ENCODE results near the gene RAD51AP2.
A peak's percentile ranks its signal among the peaks of the same experiment; 100 is the strongest.
"Not testable (repeated sequence)": the region's sequence is repeated elsewhere in the genome, so short reads cannot be mapped to it uniquely, and the experiment has no call there.

RAD51AP2 gene

DNA sequence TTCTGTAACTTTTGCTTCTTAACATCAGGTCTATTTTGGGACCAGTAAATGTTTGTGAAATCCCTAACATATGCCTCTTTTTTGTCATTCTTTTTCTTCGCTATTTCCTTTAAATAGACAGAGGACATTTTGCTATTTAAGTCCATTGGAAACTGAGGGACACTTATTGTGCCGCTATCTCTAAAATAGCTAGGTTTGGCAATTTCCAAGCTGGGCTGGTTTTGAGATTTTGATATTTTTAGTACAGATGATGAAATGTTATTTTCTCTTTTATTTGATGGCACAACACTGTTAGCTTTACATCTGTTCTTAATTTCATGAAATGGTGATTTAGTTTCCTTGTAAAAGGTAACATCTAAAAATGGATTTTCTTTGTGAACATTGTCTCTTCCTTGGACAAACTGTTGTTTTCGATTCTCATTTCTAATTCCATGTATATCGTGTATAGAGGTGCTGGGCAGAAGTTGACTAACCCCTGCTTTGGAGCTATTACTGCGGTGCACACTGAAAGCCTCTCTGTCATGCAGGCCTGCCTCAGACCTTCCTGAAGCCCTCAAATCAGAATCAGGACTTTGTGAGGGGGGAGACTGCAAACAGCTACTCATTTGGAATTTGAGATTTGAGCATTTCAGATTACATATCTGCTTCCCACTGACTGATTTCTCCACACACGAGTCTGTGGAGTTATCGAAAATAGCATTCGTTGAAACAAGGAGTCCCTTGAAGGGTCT, 594 bp downstream of the RAD51AP2 start:
- no peak for DNase-seq (ENCODE audit: low spot score)

GRCh38 chr2:17515652-17516051, 2.6 kb downstream of the RAD51AP2 start:
- H3K27ac ChIP-seq, result no peak overlapping the region
- H3K4me3 ChIP-seq, result no peak overlapping the region
- TF ChIP-seq CTCF (IDR thresholded peaks at IDR 0.05), result no peak
- DNase-seq (ENCODE audit: low spot score), result no peak

More for the DNA sequence above, 594 bp downstream of the RAD51AP2 start:
- H3K27ac ChIP-seq, result peak overlapping the region; percentile 49
- no peak for TF ChIP-seq CTCF (IDR thresholded peaks at IDR 0.05)
- peak overlapping the region; percentile 66 for H3K4me3 ChIP-seq

DNA sequence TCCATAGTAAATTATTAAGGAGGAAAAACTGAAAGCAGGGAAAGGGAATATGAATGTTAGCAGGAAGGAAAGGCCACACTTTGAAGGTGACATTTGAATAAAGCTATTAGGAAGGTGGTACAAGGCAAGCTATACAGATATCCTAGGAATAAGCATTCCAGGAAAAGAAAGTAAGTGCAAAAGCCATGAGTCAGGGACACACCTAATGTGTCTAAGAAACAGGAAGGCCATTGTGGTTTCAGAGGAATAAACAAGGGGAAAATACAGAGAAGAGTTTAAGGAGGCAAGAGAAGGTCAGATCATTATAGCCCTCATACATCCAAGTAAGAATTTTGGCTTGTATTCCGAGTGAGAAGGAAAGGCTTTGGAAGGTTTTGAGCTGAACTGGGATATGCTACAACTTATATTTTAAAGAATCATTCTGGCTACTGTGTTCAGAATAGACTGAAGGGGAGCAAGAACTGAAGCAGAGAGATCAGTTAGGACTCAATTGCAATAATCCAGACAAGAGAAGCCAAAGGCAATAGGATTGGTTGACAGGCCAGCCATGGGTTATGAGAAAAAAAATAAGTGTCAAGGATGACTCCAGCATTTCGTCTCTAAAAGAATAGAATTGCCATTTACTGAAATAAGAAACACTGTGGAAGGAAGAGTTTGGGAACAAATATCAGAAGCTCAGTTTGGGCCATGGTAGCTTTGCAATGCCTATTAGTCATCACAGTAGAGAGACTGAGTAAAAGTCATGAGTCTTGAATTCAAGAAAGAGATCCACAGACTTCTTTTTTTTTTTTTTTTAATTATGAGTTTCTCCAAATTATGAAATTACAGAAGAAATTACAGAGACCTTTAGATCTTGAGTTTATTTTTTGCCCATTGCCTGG, 11.3 kb downstream of the RAD51AP2 start:
- no peak for DNase-seq (ENCODE audit: low spot score)
- Histone ChIP-seq H3K27ac (no peak overlapping the region), H3K4me3 (no peak overlapping the region)
- no peak for TF ChIP-seq CTCF (IDR thresholded peaks at IDR 0.05)

- Histone ChIP-seq H3K4me3 (no peak overlapping the region), H3K27ac (no peak overlapping the region)
- no peak for TF ChIP-seq CTCF (IDR thresholded peaks at IDR 0.05)
- DNase-seq (ENCODE audit: low spot score), result no peak
Measured at GRCh38 chr2:17497718-17498117, 20.5 kb downstream of the RAD51AP2 start.

DNA sequence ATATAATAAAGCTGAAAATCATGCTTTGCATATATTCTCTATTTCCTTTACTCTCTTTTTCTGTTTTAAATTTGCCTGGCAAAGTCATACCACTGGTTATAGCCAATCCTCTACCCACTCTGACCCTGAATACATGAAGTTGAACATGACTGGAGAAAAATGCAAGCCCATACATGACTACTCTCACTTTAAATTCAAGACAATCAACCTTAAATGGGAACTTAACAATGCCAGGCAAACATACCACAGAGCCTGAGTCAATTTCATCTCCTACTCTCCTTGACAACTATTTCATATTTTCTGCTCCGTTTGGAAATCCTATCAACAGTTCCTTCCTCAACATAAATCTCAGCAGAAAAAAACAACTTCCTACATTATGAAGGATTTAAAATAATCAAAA, 22.6 kb downstream of the RAD51AP2 start:
- Histone ChIP-seq H3K4me3 (no peak overlapping the region), H3K27ac (no peak overlapping the region)
- DNase-seq (ENCODE audit: low spot score), result no peak
- no peak for TF ChIP-seq CTCF (IDR thresholded peaks at IDR 0.05)

GRCh38 chr2:17490165-17490564, 28.1 kb downstream of the RAD51AP2 start:
- not testable (repeated sequence) for DNase-seq (ENCODE audit: low spot score); H3K27ac ChIP-seq; H3K4me3 ChIP-seq

- H3K4me3 ChIP-seq; DNase-seq (ENCODE audit: low spot score); H3K27ac ChIP-seq: not testable (repeated sequence)
Measured at GRCh38 chr2:17488610-17489009, 29.6 kb downstream of the RAD51AP2 start.

- DNase-seq (ENCODE audit: low spot score), result no peak
- Histone ChIP-seq H3K4me3 (no peak overlapping the region), H3K27ac (no peak overlapping the region)
- TF ChIP-seq CTCF (IDR thresholded peaks at IDR 0.05), result no peak
Measured at GRCh38 chr2:17483496-17483895, 34.7 kb downstream of the RAD51AP2 start.

All from coronary artery (tissue), 2 donors.